Right ventricle myocardium superior (tissue), 1 donor: ENCODE results near the gene PRR23A. TPM values are rescaled to one million over a fixed set of nuclear protein-coding genes. Genes with fewer than 3 reads are reported as not detected.
"Not testable (repeated sequence)": the region's sequence is repeated elsewhere in the genome, so short reads cannot be mapped to it uniquely, and the experiment has no call there.

Experiments
- ATAC-seq: fragments of 200-7000 bp; cut with Tn5 transposase; one replicate; pipeline ENCODE4 v1.9.1; 2020; ENCODE audit warnings: mild to moderate bottlenecking; ENCODE audit not compliant: poor library complexity
- DNase-seq: peaks from one replicate; pipeline ENCODE4 v3.0.0-alpha.2; 2020
- intact Hi-C: fragments of 100-400 bp; cut with DNase I; formaldehyde crosslinking; loops from one replicate; pipeline ENCODE4 v1.11.2; 2022
- long read RNA-seq: library from polyadenylated mRNA; unstranded; transcript quantifications from one replicate; pipeline ENCODE4 v2.0.0, GENCODE V29; 2021
- total RNA-seq: library from RNA; stranded (reverse); fragmentation: NEBNext Ultra II Directional; extraction: Animal tissue kit (Norgen Biotek cat#: 25700); gene quantifications from one replicate; pipeline ENCODE4 v1.2.1, GENCODE V29; 2021
- donor health status: DM: no; HTN: yes; CAD: no; lungs with severe emphysema.

PRR23A gene
- not detected for total RNA-seq
- long read RNA-seq, result 0 reads

GRCh38 chr3:139006051-139006716 is at the start of gene PRR23A:
TSS of gene PRR23A (minus strand) at chr3:139006268. CDS start at chr3:139006268, 0 bp downstream.
- intact Hi-C loops, result no loop called here
- DNase-seq (no peak), ATAC-seq (no peak)

GRCh38 chr3:139052802-139053600 is 46.9 kb upstream of the PRR23A start:
- DNase-seq, result no peak
- ATAC-seq, result no peak
- intact Hi-C loops, result no loop called here

GRCh38 chr3:139044366-139045210 is 38.5 kb upstream of the PRR23A start, which contains the start of gene PRR23C:
TSS of gene PRR23C (minus strand) at chr3:139044892. CDS start at chr3:139044620, 272 bp downstream.
- DNase-seq (no peak), ATAC-seq (no peak)
- intact Hi-C loops, result no loop called here

DNA sequence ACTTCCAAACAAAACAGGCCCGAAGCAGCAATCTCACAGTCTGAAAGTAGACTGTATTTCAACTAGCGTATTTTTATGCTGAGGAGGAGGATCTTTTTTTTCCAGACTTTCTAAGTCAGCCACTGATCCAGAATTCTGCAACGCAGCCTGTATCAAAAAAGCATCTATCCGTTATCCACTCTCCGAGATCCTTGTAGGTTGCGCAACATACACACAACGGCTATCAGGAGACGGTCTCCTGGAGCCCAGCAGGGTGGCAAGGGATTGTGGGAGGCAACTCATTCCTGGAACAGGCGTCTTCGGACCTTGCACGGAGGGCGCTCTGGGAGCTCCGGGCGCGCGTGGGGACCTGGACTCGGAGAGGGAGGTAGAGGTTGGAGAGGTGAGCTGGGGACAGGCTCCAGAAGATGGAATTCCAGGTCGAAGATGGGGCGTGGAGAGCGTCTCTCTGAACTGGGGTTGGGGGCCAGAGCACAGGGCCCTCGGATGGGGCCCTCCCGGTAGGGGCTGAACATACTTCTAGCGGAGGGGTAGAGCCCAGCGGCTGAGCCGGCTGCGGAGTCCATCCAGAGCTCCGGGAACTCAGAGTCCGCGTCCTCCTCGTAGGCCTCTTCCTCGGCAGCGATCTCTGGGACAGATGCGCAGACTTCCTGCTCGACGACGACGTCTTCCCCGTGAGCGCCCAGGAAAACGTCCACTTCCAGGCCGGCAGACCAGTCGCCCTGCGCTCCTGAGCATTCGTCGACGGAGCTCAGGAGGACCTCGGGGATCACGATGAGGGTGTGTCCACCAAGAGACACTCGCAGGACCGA is 37.7 kb upstream of the PRR23A start:
- intact Hi-C loops, result no loop called here
- ATAC-seq (no peak), DNase-seq (peak; percentile 36)

- DNase-seq, result no peak
- ATAC-seq, result no peak
- intact Hi-C loops, result no loop called here
These were observed 31.4 kb upstream of the PRR23A start for GRCh38 chr3:139037478-139037877.

DNA sequence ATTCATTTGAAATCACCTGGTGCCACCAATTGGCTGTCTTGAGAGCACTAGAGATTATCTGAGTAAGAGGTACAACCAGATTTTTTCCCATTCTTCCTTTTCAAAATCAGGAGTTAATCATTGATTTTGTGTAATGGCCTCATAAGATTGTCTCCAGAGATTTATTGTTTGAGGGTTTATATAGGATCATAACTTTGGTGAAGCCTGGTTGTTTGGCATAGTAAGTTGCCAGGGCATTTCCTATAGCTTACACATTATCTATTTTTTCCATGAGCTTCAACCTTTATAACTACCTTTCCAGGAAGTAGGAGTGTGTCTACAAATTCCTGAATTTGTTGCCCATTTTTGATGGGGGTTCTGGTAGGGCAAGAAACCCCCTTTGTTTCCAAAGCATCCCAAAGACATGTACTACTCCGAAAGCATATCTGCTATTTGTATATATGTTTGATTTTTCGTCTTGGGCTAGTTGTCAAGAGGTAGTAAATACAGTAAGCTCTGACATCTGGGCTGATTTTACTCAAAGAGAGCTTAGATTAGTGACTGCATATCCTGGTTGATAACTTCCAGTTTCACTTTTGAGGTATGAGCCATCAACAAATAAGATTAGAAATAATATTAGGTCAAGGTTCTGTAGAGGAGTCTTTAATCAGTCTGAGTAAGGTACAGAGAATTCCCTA is 26.4 kb upstream of the PRR23A start:
- DNase-seq (no peak), ATAC-seq (no peak)
- intact Hi-C loops, result no loop called here

DNA sequence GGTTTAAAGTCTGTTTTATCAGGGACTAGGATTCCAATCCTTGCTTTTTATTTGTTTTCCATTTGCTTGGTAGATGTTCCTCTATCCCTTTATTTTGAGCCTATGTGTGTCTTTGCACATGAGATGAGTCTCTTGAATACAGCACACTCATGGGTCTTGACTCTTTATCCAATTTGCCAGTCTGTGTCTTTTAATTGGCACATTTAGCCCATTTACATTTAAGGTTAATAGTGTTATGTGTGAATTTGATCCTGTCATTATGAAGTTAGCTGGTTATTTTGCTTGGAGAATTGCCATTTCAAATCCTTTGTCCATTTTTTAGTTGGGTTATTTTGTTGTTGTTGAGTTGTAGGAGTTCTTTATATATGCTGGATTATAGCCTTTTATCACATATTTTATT is 24.5 kb upstream of the PRR23A start:
- intact Hi-C loops, ATAC-seq, DNase-seq: not testable (repeated sequence)

- intact Hi-C loops, result no loop called here
- DNase-seq (no peak), ATAC-seq (no peak)
These were observed 18.9 kb upstream of the PRR23A start for GRCh38 chr3:139024968-139025367.

GRCh38 chr3:139020868-139021234 is 14.8 kb upstream of the PRR23A start, which contains the start of gene PRR23B:
TSS of gene PRR23B (minus strand) at chr3:139020926. CDS start at chr3:139020661, 265 bp downstream.
- intact Hi-C loops, result no loop called here
- ATAC-seq, result no peak

GRCh38 chr3:139020036-139020867 is 14.2 kb upstream of the PRR23A start:
- intact Hi-C loops, result no loop called here
- DNase-seq (no peak), ATAC-seq (no peak)

More at GRCh38 chr3:139020868-139021234, 14.8 kb upstream of the PRR23A start, which contains the start of gene PRR23B:
- DNase-seq, result no peak

DNA sequence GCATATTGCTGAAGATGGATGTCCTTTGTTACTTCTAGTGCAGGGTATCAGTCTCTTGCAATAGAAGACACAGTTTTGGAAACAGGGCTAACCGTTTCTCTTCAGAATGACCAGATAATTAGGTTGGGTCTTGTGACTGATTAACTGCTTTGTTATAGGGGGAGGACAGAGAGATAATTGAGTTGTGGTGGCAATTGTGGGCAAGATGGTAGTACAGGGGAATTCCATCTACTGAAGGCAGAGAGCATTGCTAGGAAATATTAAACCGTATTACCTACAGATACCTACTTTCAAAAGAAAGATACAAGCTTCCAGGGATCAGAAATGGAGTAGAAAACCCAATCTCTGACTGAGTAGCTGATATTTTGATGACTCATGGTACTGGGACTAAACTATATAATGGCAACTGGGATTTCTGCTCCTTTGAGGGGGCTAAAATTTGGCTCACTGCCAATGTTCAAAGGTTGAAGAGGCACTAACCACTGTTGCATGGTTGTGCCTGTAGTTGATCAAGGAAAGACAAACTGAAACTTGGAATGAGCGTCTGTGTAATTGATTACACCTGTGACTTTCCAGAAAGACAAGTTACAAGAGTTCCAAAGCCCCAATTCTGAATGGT is 10.5 kb upstream of the PRR23A start:
- DNase-seq (no peak), ATAC-seq (no peak)
- intact Hi-C loops, result no loop called here

DNA sequence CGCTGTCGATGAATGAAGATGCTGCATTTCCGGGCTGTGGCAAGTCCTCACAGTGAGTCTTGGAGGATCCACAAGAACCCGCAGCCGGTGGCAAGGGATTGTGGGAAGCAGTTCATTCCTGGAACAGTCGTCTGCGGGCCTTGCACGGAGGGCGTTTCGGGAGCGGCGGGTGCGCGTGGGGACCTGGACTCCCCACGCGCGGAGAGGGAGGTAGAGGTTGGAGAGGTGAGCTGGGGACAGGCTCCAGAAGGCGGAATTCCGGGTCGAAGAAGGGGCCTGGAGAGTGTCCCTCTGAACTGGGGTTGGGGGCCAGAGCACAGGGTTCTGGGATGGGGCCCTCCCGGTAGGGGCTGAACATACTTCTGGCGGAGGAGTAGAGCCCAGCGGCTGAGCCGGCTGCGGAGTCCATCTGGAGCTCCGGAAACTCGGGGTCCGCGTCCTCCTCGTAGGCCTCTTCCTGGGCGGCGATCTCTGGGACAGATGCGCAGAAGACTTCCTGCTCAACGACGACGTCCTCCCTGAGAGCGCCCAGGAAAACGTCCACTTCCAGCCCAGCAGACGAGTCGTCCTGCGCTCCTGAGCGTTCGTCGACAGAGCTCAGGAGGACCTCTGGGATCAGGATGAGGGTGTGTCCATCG is 593 bp downstream of the PRR23A start:
- DNase-seq (no peak), ATAC-seq (no peak)
- intact Hi-C loops, result no loop called here

DNA sequence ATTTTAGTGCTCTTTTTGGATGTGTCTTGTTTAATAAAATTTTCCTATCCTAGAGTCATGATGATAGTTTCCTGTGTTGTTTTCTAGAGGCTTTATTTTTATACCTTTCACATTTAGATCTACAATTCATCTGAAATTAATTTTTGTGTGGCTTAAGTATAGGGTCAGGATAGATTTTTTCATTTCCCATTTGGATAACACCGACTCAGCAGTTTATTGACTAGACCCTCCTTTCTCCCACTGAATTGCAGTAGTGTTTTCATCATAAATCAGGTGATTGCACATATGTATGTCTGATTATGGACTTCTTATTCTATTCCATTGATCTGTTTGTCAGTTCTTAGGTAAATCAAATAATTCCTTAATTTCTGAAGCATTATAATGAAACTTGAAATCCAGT is 10.4 kb downstream of the PRR23A start:
- DNase-seq (no peak), ATAC-seq (no peak)
- intact Hi-C loops, result no loop called here

DNA sequence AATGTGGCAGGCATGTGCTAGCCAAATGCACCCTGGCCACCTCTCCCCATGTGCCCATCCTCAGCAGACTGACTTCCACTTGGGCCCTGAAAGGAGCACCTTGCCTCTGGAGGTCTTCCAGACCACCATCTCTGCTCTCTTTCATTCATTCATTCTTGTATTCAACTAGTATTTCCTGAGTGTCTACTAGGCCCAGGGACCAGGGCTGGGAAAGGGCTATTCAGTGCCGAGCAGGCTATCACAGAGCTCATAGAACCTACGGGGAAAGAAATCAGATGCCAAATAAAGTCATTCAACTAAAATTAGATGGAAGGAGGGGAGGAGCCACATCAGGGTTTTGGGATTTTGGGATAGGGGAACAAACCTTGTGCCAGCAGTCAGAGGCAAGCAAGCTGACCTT is 18.9 kb downstream of the PRR23A start:
- intact Hi-C loops, result no loop called here
- no peak for ATAC-seq
- DNase-seq, result no peak

DNA sequence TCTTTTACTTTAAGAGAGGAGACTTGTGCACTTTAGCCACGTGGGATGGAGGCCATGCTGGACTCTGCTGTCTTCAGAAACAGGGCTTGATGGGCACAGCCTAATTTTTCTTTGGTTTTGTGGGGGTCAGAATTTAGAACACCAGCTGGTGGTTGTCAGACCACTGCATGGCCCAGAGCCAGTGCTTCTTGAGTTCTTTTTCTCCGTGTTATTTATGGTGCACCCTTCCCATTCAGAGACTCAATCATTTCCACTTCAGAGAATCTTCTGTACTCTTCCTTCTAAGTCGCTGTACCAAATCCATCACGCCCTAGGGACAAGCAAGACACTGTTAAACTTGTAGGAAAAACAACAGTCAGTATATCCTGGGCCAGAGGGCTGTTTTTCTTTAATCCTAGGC is 20.1 kb downstream of the PRR23A start:
- DNase-seq (no peak), ATAC-seq (no peak)
- intact Hi-C loops, result no loop called here

DNA sequence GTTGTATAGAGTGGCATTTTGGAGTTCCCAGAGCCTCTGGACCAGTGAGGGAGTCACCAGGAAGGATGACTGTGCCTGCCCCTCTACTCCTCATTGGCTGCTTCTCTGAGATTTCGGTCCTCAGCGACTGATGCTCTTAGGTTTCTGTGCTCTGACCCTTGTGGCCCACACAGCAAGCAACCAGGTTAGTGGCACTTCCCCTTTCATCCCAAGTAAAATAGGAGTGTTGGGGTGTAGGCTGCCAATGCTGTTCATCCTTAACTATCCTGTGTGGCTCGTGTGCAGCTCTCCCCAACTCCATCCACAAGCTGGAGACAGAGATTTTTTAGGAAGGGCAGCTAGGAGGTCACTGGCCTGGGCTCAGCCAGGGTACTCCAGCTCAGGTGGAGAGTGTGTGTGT is 21.3 kb downstream of the PRR23A start:
- intact Hi-C loops, result no loop called here
- DNase-seq (no peak), ATAC-seq (no peak)
